ENCODE measurements around the gene RBM20. TPM values are rescaled to one million over a fixed set of nuclear protein-coding genes. Genes with fewer than 3 reads are reported as not detected.
"Not testable (repeated sequence)": the region's sequence is repeated elsewhere in the genome, so short reads cannot be mapped to it uniquely, and the experiment has no call there.

Gene RBM20
- total RNA-seq = 3.1 TPM

DNA sequence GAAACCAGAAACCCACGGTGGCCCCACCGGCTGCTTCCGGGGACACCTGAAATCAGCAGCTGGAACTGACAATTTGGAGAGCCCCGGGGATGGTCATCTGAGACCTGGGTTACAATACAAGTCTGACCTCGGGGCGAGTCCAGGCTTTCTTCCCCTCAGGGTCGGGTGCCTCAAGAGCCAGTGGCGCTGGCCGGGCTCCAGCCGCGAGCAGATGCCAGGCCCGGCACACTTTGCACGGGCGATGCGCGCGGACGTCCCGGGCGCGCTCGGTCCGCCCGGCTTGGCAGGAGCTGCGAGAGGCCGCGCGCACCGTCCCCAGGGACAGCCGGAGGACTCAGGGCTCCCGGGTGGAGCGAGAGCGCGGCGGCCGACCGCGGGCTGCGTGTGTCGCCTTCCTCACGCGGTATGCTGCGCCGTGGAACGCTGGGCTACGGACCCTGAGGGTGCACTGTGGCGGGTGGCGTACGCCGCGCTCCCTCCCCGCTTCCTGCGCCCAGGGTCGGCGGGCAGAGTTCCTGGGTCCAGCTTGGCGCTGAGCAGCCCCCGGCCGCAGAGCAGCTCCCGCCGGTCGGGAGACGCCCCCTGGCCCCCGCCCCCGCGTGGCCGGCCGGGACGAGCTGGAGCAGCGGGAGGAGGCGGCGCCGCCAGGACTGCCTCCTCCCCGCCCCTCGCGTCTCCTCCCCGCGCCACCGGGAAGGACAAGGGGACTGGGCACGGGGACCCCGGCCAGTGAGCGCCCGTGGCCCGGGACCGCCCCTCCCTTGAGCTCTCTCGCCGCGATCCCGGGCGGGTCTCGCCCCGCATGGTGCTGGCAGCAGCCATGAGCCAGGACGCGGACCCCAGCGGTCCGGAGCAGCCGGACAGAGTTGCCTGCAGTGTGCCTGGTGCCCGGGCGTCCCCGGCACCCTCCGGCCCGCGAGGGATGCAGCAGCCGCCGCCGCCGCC is at the start of gene RBM20:
Gene RBM20 (plus strand): TSS at position 684 of the 945 bp plus-strand sequence. CDS start 119 bp downstream, at position 803.
- peak; percentile 54 for ATAC-seq

DNA sequence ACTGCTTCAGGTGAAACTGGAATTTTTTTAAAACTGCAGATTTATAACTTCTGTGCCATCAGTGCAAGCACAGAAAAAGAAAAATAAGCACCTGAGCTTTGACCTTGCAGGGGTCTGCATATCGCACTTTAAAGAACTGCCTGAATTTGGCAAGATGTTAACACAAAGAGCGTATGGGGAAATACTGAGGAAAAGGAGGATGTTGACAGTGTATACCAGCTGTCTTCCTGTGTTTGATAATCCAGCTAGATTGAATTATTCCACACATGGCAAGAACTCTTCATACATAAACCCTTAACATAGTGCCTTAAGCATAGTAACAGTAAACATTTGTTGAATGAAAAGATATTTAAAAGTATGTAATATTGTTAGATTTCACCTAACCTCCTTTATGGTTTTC is 46.7 kb upstream of the RBM20 start:
- ATAC-seq = no peak

DNA sequence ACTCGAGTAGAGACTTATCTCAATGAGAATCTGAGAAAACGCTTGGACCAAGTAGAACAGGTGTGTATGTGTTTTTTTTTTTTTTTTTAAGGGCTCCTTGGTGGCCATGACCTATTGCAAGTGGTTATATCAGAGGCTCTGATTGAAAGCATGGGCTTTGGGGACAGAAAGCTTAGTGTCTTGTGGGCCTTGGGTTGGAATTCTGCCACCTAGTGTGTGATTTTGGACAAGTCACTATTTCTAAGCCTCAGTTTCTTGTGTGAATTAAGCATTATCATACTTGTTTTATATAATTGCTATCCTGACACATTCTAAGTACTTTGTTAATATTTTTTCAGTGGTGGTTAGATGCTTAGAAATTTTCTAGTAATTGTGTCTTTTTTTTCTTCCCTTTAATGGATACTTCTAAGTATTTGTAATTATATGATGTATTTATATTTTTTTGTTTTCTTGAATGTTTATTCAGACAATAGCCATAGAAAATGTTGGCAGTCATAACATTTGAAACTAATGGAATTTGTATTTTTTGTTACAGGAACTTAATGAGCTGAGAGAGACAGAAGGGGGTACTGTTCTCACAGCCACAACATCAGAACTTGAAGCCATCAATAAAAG is 43.5 kb upstream of the RBM20 start:
- no peak for ATAC-seq

DNA sequence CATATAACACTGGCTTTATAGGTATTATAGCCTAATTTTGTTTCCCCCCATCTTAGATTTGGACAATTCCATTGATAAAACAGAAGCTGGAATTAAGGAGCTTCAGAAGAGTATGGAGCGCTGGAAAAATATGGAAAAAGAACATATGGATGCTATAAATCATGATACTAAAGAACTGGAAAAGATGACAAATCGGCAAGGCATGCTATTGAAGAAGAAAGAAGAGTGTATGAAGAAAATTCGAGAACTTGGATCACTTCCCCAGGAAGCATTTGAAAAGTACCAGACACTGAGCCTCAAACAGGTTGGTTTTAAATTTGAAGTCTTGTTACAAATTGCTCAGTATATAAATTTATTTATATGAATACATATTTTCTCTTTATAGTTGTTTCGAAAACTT is 42.6 kb upstream of the RBM20 start:
- no peak for ATAC-seq

DNA sequence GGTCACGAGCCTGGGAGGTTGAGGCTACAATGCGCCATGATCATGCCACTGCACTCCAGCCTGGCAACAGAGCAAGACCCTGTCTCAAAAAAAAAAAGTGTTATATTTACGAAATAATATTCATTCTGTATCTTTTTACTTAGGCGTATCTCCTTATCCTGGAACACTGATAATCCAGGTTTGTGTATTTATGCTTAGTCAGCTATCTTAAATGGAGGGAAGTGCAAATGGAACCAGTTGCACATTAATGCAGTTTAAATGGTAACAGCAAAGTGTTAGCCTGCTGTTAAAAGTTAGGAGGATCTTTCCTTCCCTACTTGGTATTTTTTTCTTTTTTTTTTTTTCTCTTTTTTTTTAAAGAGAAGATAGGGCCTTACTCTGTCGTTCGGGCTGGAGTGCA is 36.0 kb upstream of the RBM20 start:
- no peak for ATAC-seq

DNA sequence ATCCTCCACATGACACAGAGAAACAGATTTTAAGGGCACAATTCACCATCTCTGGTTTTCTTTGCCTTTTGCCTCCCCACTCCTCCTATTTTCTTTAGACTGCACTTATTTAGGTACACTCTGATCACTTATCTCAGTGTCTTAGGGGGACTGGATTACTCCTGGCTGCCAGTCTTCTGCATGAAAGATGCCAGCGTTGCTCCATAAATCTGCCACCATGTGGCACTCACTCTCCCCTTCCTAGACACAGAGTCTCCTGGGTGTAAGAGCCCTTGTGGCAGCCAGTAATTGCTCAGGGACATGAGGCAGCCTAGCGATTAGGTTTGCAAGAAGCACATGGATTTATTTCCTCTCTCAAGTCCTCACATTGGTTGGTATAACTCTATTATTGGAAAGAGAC is 34.5 kb upstream of the RBM20 start:
- peak; percentile 42 for ATAC-seq

DNA sequence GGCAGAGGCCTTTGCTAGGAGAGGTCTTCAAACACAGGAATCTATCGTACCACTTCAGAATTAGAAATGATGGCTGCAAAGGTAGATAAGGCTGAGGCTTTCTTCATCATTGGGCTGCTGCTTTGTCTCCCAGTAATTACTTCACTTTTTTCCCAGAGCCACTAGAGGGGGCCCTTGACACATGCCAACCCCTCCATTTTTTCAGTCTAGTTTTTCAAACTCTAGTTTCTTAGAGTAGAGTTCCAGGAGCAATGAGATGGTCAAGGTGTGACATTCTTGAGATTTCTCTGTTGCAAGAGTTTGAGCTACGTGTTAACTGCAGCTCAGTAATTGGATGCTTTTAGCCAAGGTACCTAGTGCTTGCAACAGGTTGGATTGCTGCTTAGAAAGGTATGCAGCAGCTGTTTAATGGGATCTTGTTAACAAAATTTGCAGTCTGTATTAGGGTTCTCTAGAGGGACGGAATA is 33.8 kb upstream of the RBM20 start:
- ATAC-seq = peak; percentile 74

DNA sequence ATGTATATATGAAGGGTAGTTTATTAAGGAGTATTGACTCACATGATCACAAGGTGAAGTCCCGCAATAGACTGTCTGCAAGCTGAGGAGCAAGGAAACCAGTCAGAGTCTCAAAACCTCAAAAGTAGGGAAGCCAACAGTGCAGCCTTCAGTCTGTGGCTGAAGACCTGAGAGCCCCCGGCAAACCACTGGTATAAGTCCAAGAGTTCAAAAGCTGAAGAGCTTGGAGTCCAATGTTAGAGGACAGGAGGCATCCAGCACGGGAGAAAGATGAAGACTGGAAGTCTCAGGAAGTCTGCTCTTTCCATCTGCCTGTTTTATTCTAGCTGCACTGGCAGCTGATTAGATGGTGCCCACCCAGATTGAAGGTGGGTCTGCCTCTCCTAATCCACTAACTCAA is 33.4 kb upstream of the RBM20 start:
- ATAC-seq = not testable (repeated sequence)

DNA sequence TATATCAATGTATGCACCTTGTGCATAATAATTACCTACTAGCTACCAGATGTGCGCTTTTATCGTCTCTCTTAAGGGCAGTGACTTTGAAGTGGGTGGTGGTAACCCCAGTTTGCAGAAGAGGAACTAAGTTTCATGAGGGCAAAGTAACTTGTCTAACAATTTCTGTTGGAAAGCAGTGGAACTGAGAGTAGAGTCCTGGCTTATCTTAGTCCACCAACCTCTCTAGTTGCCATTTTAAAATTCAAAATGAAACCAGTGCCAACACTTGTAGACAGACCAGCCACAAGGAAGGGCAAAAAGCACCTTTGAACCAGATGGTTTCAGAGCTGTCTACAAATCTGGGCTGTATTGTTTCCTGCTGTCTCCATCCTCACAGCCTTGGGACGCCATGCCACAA is 32.0 kb upstream of the RBM20 start:
- ATAC-seq = no peak

DNA sequence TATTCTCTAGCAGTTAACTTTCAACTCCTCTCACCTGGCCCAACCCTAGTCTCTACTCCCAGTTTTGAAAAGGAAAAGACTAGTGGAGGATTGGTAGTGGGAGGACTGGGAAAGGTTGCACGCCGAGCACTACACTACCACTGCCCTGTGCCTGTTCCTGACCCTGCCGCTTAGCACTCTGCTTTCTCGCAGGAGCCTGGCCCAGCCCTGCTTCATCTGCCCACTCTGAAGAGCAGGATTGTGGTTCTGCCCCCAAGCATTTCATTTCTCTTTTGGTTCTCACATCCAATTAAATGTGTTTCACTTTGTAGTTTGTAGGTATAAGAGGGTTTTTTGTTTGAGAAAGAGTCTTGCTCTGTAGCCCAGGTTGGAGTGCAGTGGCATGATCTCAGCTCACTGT is 31.5 kb upstream of the RBM20 start:
- no peak for ATAC-seq

DNA sequence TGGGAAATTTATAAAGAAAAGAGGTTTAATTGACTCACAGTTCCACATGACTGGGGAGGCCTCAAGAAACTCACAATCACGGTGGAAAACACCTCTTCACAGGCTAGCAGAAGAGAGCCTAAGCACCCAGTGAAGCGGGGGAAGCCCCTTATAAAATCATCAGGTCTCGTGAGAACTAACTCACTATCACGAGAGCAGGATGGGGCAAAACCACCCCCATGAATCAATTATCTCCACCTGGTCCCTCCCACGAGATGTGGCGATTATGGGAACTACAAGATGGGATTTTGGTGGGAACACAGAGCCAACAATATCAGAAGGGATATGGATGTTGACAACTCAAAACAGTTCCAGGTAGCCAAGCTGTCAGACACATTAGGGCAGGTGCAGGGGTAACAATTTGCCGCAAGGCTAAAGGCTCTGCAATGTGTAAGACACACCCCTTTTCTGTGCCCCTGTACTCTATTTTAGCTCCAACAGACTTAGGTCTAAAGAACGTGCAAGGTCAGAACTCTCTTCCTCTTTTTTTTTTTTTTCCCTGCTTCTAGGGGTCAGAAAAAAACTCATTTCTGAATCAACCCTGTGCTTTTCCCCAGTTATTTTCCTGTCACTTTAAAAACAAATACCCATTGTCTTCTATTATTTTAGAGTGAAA is 30.7 kb upstream of the RBM20 start:
- no peak for ATAC-seq

DNA sequence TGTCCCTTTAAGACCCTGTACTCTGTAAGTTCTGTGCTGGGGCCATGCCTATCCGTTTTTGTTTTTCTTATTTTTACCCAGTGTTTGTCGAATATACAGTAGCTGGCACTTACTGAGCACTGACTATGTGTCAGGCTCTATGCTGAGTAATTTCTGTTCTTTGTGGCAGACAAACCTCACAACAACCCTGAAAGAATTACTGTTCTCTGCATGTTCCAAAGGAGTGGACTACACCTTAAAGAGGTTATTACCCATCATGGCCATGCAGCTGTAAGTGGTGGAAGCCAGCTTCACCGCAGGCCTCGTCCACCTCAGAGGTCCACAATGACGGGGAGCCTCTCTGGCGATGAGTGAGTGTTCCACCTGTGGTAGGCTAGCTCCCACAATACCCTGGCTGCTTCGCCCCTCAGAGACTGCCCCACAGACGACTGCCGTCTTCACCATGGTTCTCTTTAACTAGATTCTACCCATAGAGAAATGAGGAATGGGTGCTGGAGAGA is 30.1 kb upstream of the RBM20 start:
- no peak for ATAC-seq

DNA sequence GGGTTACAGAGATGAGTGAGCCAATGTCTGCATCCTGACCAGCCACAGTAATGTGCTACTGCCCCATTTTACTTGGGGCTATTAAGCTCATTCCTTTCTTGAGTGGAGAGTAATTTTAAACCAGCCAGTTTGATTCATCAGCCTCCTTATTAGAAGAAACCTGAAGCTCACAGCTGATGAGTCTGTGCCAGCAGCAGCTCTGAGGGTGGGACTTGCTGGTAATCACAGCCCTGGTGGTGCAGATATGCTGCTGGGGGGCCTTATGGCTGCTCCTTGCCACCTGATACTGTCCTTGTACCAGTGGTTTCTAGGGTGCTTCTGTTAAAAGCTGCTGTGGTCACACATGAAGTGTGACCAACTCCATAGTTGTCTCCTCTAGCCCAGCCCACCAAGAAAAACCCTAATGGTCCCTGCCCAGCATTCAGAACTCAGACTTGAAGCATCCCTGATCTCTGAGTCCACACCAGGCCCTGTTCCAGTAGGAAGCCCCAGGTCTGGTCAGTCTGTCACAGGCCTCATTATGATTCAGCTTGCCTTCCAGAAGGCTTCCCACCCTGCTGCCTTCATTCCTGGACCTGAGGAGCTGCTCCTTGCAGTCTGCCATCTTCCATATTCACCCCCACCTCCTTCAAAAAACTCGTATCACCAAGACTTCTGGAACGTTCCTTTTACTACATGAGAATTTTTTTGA is 28.9 kb upstream of the RBM20 start:
- ATAC-seq = no peak

DNA sequence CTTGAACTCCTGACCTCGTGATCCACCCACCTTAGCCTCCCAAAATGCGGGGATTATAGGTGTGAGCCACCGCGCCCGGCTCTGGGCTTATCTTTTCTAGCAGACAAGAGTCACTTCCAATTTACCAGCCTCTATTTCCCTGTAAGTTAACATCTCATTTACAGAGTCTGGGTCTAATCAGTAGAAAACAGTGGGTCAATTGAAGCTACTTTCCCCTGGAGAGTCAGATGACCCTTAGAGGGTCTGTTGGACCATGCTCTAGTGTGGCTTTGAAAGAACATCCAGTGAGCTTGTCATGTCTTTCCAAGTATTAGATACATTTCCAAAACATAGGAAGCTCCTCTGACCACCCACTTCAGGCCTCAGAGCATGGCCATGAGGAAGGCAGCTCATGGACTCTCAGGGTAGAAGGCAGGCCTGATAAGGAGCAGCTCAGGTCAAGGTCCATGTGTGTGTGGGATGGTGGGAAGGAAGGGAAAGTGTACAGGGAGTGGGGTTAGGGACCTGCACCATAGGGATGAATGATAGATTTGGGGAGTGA is 27.6 kb upstream of the RBM20 start:
- no peak for ATAC-seq

DNA sequence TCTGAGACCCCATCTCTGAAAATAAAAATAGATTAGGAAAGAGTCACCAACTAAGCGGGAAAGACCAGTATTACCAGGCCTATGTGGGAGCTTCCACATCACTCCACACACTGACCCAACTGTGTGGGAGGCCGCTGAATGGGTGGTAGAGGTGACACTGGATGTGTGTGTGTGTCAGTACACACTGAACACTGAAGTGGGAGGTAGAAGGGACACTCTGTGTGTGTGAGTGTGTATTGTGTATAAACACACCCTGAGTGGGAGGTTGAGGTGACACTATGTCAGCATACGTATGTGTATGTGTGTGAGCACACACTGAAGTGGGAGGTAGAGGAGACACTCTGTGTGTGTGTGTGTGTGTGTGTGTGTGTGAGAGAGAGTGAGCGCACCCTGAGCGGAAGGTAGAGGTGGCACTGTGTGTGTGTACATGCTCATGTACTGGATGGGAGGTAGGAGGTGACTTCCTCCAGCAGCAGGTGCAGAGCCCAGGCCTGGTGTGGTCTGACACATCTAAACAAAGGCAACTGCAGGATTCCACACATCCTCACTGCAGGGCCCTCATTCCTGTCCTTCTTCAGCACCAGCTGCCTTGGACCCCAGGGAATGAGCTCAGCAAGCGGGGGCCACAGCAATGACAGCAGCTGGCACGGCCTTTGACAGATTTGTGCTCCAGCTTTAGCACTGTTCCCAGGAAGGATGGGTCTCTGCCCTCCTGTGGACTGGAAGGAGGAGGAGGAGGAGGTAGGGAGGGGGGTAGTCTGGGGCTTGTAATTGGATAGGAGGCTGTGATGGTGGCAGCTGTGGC is 26.5 kb upstream of the RBM20 start:
- ATAC-seq = peak; percentile 37

DNA sequence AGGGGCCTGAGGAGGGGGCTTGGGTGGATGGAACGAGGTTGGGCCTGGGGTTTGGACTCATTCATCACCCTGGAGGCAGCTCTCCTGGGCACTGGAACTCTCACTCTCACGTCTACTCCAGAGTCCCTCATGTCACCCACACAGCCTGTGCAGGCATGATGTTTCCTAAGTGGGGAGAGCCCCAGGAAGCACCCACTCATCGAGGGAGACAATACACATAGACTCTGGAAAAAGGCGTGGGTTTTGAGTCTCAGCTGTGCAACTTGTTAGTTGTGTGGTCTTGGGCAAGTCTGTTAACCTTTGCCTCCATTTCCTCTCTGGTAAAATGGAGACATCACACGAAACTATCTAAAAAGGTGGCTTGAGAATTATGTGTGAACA is 25.9 kb upstream of the RBM20 start:
- no peak for ATAC-seq

DNA sequence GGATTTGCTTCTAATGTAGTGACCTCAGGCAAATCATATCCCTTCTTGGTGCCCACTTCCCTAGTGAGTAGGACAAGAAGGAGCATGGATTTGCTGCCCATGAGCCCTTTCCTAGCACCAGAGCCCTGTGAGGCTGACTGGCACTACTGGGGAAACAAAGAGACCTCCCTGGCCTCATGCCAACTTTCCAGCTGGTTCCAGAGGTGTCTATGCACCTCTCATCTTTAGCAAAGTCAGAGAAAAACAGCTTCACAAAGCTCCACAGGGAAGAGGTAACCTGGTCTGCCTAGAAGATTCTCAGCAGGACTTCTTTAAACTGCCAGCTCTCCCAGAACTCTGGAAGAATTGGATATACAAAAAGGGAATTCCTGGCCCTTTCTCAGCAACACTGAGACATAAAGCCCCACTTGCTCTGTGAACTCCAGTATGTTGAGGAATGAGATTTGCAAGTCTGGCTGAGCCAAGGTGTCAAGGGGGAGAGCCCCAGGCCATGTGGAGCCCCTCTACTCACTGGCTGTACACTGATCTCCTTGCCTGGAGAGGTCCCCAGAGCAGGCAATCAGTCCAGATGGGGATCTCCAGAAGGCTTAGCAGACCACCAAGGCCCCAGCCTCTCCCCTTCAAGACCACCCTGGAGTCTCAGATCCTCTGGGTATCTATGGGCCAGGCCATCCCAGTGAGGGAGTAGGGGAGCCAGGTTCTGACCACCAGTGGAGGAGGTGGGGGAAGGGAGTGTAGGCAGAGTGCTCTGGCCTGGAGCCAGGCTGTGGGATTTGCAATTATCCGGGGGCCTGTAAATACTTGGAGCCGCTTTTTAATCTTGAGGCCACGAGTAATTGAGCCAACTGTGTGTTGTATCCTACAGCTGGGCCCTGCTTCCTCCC is 24.4 kb upstream of the RBM20 start:
- ATAC-seq = no peak

DNA sequence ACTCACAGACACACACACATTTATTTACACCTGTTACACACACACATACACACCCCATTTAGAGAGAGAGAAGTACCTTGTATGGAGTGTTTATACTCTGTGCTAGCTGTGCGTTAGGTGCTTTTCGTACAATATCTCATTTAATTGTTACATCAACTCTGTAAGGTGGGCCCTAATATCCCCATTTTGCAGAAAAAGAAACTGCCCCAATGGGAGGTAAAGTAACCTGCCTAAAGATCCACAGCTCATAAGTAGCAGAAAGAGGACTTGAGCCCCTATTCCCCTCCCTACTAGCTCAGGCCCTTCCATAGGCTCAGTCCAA is 23.8 kb upstream of the RBM20 start:
- ATAC-seq = no peak

DNA sequence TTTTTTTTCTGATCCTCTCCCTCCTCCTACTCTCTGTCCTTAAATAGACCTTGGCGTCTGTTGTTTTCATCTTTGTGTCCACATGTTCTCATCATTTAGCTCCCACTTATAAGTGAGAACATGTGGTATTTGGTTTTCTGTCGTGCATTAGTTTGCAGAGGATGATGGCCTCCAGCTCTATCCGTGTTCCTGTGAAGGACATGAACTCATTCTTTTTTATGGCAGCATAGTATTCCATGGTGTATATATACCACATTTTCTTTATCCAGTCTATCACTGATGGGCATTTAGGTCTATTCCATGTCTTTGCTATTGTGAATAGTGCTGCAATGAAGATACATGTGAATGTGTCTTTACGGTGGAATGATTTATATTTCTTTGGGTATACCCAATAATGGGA is 20.8 kb upstream of the RBM20 start:
- ATAC-seq = not testable (repeated sequence)

DNA sequence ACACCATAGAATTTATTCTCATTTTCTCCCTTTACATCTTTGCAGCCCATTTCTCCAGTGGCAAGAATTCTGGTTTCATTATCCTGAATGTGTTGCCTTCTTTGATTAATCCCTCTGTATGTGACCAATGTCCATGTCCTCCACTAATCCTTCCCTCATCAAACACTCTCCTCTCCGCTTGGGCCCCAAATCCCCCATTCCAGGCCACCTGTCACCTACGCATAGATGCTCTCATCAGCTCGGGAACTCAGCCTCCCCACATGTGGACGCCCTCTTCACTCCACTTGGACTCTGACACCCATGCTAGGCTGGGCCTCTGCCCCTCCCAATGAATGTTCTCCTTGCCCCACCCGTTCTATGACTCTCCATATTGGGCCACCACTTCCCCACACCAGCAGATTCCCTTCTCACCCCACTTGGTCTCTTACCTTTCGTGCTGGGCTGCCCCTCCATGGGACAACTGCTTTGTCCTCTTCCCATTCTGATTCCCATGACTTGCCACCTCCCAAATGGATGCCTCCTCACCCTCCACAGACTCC is 18.7 kb upstream of the RBM20 start:
- no peak for ATAC-seq

Data from esophagus mucosa (tissue), 1 donor.